Aorta (tissue), 5 donors: Measurements from ENCODE around the gene ADAMTS17. TPM values are rescaled to one million over a fixed set of nuclear protein-coding genes. Genes with fewer than 3 reads are reported as not detected.
A peak's percentile ranks its signal among the peaks of the same experiment; 100 is the strongest.

Experiments used
- ATAC-seq: fragments of 200-7000 bp; cut with Tn5 transposase; one replicate; pipeline ENCODE4 v1.9.1; 2022; ENCODE audit warnings: moderate library complexity; ENCODE audit not compliant: low FRiP score
- DNase-seq, 2 donors: peaks; one replicate each; pipeline ENCODE4 v3.0.0-alpha.2; 2020
- H3K27ac ChIP-seq, 2 donors: one replicate each; pipeline ENCODE4 v1.5.1; 2013; ENCODE audit warnings: low read length in 2 of 2, mild to moderate bottlenecking in 2 of 2, moderate library complexity in 2 of 2, control low read depth in 1 of 2, inconsistent platforms in 1 of 2, low read depth in 1 of 2
- H3K27me3 ChIP-seq, 2 donors: one replicate each; pipeline ENCODE4 v1.6.1; 2013; ENCODE audit warnings: control low read depth in 1 of 2, low read length in 1 of 2, mild to moderate bottlenecking in 1 of 2, moderate library complexity in 1 of 2; ENCODE audit not compliant: insufficient read depth in 2 of 2, control insufficient read depth in 1 of 2
- H3K36me3 ChIP-seq, 2 donors: one replicate each; pipeline ENCODE4 v1.6.1; 2013; ENCODE audit warnings: control low read depth in 1 of 2, low read length in 1 of 2, mild to moderate bottlenecking in 1 of 2; ENCODE audit not compliant: insufficient read depth in 2 of 2, control insufficient read depth in 1 of 2
- H3K4me1 ChIP-seq, 2 donors: one replicate each; pipeline ENCODE4 v1.6.1; 2013; ENCODE audit warnings: low read length in 2 of 2, control low read depth in 1 of 2, mild to moderate bottlenecking in 1 of 2, moderate library complexity in 1 of 2; ENCODE audit not compliant: insufficient read depth in 2 of 2, control insufficient read depth in 1 of 2
- H3K4me3 ChIP-seq, 2 donors: one replicate each; pipeline ENCODE4 v1.5.1; 2013; ENCODE audit warnings: low read length in 2 of 2, control low read depth in 1 of 2, mild to moderate bottlenecking in 1 of 2
- H3K9me3 ChIP-seq: one replicate; pipeline ENCODE4 v1.6.1; 2013; ENCODE audit warnings: mild to moderate bottlenecking, low read length; ENCODE audit not compliant: control insufficient read depth
- WGBS, 2 donors: extraction: QIAGEN DNeasy Blood & Tissue Kit; methylation state at CpG; one replicate each; pipeline ENCODE4 v1.1.7; 2013; 5-methylcytosine and 5-hydroxymethylcytosine counted together
- intact Hi-C, 2 donors: fragments of 100-400 bp; cut with DNase I; formaldehyde crosslinking; loops; one replicate each; pipeline versions ENCODE4 v1.14.2 to v1.15.0; 2022
- polyA plus RNA-seq, 2 donors: library from polyadenylated mRNA; stranded (reverse); fragments of 200-250 nt; gene quantifications; one replicate each; pipeline ENCODE4 v1.2.3, GENCODE V29; 2013
- total RNA-seq, 2 donors: library from RNA; stranded (reverse); fragmentation: NEBNext Ultra II Directional; extraction: Animal tissue kit (Norgen Biotek cat#: 25700); gene quantifications; one replicate each; pipeline ENCODE4 v1.2.1, GENCODE V29; 2021
- donor health status: healthy with polysubstance abuse.
- donor health status: Bipolar disorder and iron deficiency.
- donor health status: DM: no; HTN: no; CAD: no.
- donor health status: DM: no; HTN: no; CAD: no.
- donor health status: DM: yes; HTN: yes; CAD: no.

ADAMTS17 gene
- total and polyA plus RNA-seq, 4 donors, result 0.41 to 4.2 (median 1.8) TPM; not detected in 1

DNA sequence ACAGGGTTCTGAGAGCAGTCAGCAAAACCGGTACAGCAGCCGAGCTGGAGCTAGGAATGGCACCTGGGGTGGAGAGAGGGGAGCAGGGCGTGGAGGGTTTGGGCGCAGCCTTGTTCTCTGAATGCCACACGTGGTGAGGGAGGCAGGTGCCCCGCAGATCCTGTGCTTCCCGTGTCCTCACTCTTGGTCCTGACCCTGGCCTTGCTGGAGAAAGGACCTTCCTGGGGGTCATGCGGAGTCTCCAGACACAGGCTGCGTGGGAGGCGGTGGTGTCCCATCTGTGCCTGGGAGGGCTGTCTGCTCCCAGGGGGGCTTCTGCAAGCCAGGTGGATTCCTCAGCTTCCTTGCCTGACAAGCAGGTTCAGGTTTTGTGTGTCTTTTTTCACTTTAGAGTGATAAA is 363.8 kb downstream of the ADAMTS17 start:
- WGBS, 2 donors, result 90 to 96% methylated on average over 10 of the region's 10 CpGs
- DNase-seq (peak in 1 of 2 donors; percentile 43), ATAC-seq (no peak)
- Histone ChIP-seq H3K9me3 (no peaks in the 10 kb centered on the region), H3K4me1 (no peaks in the 10 kb centered on the region), H3K27me3 (no peaks in the 10 kb centered on the region), H3K27ac (no peak overlapping the region), H3K36me3 (no peaks in the 10 kb centered on the region), H3K4me3 (no peak overlapping the region)
- intact Hi-C loops, result no loop called here

DNA sequence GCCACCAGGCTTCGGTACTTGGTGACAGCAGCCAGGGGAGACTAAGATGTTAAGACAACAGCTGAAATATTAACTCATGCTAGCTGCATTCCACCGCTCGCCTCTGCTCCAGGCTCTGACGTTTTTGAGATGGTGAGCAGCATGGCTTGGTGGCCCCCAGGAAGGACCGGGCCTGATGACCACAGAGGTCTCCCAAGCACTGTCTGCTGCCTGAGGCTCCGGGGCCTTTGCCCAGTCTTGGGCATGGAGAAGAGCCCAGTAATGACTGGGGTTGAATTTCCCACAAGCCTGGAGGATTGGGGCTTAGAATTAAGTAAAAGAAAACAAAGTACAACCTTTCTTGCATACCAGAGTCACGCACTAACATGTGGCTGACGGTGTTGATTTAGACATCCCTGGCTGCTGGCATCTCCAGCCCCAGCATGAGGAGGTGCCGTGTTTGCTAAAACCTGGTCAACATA is 364.9 kb downstream of the ADAMTS17 start:
- DNase-seq (peak in 1 of 2 donors; percentile 72), ATAC-seq (no peak)
- H3K27ac ChIP-seq, result no peak overlapping the region
- H3K4me3 ChIP-seq, result no peak overlapping the region
- no peaks in the 10 kb centered on the region for H3K36me3 ChIP-seq
- intact Hi-C loops, result no loop called here
- no peaks in the 10 kb centered on the region for H3K27me3 ChIP-seq
- no peaks in the 10 kb centered on the region for H3K9me3 ChIP-seq
- WGBS, 2 donors, result 40 to 47% methylated on average over 9 of the region's 9 CpGs
- H3K4me1 ChIP-seq, result no peaks in the 10 kb centered on the region

DNA sequence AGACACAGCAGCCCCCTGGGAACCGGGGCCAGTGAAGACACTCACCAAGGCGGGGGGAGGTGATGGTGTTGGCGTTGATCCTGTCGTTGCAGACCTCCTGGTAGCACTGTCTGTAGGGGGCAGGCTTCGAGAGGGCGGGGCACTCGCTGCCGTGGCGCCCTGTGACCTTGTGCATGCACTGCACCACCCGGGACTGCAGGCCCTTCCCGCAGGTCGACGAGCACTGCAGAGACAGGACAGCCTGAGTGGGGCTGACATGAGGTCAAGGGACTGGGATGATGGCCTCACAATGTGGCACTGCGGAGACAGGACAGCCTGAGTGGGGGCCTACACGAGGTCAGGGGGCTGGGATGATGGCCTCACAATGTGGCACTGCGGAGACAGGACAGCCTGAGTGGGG is 365.8 kb downstream of the ADAMTS17 start:
- ATAC-seq, result no peak
- H3K27me3 ChIP-seq, result no peaks in the 10 kb centered on the region
- no peak overlapping the region for H3K27ac ChIP-seq
- 88 to 91% methylated on average over 16 of the region's 16 CpGs for WGBS, 2 donors
- intact Hi-C loops, result no loop called here
- no peaks in the 10 kb centered on the region for H3K36me3 ChIP-seq
- DNase-seq, result peak in 1 of 2 donors; percentile 58
- H3K4me3 ChIP-seq, result no peak overlapping the region
- no peaks in the 10 kb centered on the region for H3K9me3 ChIP-seq
- no peaks in the 10 kb centered on the region for H3K4me1 ChIP-seq

GRCh38 chr15:99974246-99974645 is 367.5 kb downstream of the ADAMTS17 start:
- H3K36me3 ChIP-seq, result no peaks in the 10 kb centered on the region
- no peaks in the 10 kb centered on the region for H3K4me1 ChIP-seq
- DNase-seq (peak in 1 of 2 donors; percentile 64), ATAC-seq (no peak)
- no peaks in the 10 kb centered on the region for H3K27me3 ChIP-seq
- H3K4me3 ChIP-seq, result no peak overlapping the region
- intact Hi-C loops, result no loop called here
- H3K9me3 ChIP-seq, result no peaks in the 10 kb centered on the region
- 97% methylated on average over 17 of the region's 17 CpGs for WGBS, 2 donors
- no peak overlapping the region for H3K27ac ChIP-seq

GRCh38 chr15:99973351-99973750 is 368.4 kb downstream of the ADAMTS17 start:
- ATAC-seq (no peak), DNase-seq (peak in 1 of 2 donors; percentile 9)
- Histone ChIP-seq H3K4me1 (no peaks in the 10 kb centered on the region), H3K27ac (no peak overlapping the region), H3K9me3 (no peaks in the 10 kb centered on the region), H3K36me3 (no peaks in the 10 kb centered on the region), H3K4me3 (no peak overlapping the region), H3K27me3 (no peaks in the 10 kb centered on the region)
- intact Hi-C loops, result no loop called here
- 96 to 97% methylated on average over 11 of the region's 11 CpGs for WGBS, 2 donors

- peak; percentile 8 for ATAC-seq
- peak in 1 of 2 donors; percentile 39 for DNase-seq
Observed at GRCh38 chr15:99970891-99971430, 370.8 kb downstream of the ADAMTS17 start.

GRCh38 chr15:99969261-99969920 is 372.4 kb downstream of the ADAMTS17 start:
- ATAC-seq, result no peak
- intact Hi-C loops, result loop anchor here in 1 of 2 donors (10.0 kb wide), 1 partner anchor 45 kb away; no protein-coding TSS in a partner anchor

More at GRCh38 chr15:99970891-99971430, 370.8 kb downstream of the ADAMTS17 start:
- no peak overlapping the region for H3K27ac ChIP-seq
- H3K27me3 ChIP-seq, result no peaks in the 10 kb centered on the region
- H3K36me3 ChIP-seq, result no peaks in the 10 kb centered on the region
- H3K9me3 ChIP-seq, result no peaks in the 10 kb centered on the region
- WGBS, 2 donors, result 83% methylated on average over 9 of the region's 9 CpGs
- no peaks in the 10 kb centered on the region for H3K4me1 ChIP-seq
- intact Hi-C loops, result no loop called here
- H3K4me3 ChIP-seq, result no peak overlapping the region

DNA sequence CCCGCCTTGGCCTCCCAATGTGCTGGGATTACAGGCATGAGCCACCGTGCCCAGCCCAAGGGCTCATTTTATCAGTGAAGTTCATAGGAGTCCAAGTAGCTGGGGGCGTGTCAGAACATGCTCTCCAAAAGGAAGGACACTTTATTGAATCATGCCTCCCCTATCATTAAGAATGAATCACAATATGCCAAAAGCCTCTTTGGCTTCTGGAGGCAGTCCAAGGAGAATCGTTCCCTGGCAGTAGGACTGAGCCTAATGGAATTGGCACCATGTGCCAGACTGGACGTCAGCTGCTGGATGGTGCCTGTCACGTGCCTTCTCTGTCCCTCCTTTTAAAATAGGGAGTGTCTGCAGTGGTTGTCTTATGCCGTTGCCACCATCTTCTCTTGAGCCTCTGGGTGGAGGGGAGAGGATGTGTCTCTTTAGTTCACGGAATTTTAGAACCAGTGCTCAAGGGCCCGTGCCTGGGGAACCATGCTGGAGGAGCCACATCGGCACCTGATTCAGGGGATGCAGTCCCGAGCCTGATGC is 373.9 kb downstream of the ADAMTS17 start:
- no peak overlapping the region for H3K27ac ChIP-seq
- no peak for ATAC-seq
- H3K4me1 ChIP-seq, result no peaks in the 10 kb centered on the region
- no peaks in the 10 kb centered on the region for H3K27me3 ChIP-seq
- WGBS, 2 donors, result 55 to 59% methylated on average over 11 of the region's 11 CpGs
- H3K9me3 ChIP-seq, result no peaks in the 10 kb centered on the region
- H3K36me3 ChIP-seq, result no peaks in the 10 kb centered on the region
- no peak overlapping the region for H3K4me3 ChIP-seq
- DNase-seq, result peak in 1 of 2 donors; percentile 49
- intact Hi-C loops, result loop anchor here in 1 of 2 donors (10.0 kb wide), 1 partner anchor 47 kb away; no protein-coding TSS in a partner anchor

More at GRCh38 chr15:99969261-99969920, 372.4 kb downstream of the ADAMTS17 start:
- Histone ChIP-seq H3K9me3 (no peaks in the 10 kb centered on the region), H3K27me3 (no peaks in the 10 kb centered on the region), H3K36me3 (no peaks in the 10 kb centered on the region), H3K4me3 (no peak overlapping the region), H3K27ac (no peak overlapping the region), H3K4me1 (no peaks in the 10 kb centered on the region)
- 96 to 97% methylated on average over 8 of the region's 8 CpGs for whole genome bisulfite sequencing, 2 donors
- DNase-seq, result peak in 1 of 2 donors; percentile 31
